A549 (cell line): ENCODE results near the gene PPIE. TPM values are rescaled to one million over a fixed set of nuclear protein-coding genes. Genes with fewer than 3 reads are reported as not detected.

Source experiments
- ATAC-seq, 2 experiments: fragments of 200-7000 bp in 1 of 2; fragments of >200 bp in 1 of 2; cut with Nextera tagmentation in 1 of 2; cut with Tn5 transposase in 1 of 2; 3 replicates each; pipeline versions ENCODE4 v1.8.0 to v1.9.1; 2018 to 2020; ENCODE audit warnings: mild to moderate bottlenecking in 1 of 2, moderate library complexity in 1 of 2
- CTCF ChIA-PET: fragments of 300-600 bp; sonication (Branson Sonifier 250); formaldehyde crosslinking; extraction: SDS; loops from one replicate; lab custom pipeline; 2021; ENCODE audit warnings: antibody characterized with exemption, inconsistent platforms; lab: Yijun Ruan, JAX
- POLR2A ChIA-PET: fragments of 350-600 bp; formaldehyde crosslinking; extraction: SDS; loops from one replicate; lab custom pipeline; 2021; ENCODE audit warnings: antibody characterized with exemption, inconsistent platforms; lab: Yijun Ruan, JAX
- DNase-seq, 2 experiments: peaks; one replicate each; pipeline versions ENCODE4 v3.0.0 to v3.0.0-alpha.2; 2011 to 2016; ENCODE audit warnings: low read depth in 1 of 2, low spot score in 1 of 2
- FAIRE-seq: peaks from 2 replicates; lab custom pipeline; 2011; peaks lifted over from hg19 to GRCh38; lab: Jason Lieb, UNC
- H3K27ac ChIP-seq, 2 experiments: fragments of >200 bp; sonication (Bioruptor Twin); formaldehyde crosslinking; 3 replicates each; pipeline ENCODE4 v1.5.1; 2016 to 2017
- H3K4me1 ChIP-seq: fragments of >200 bp; sonication (Bioruptor Twin); formaldehyde crosslinking; 3 replicates; pipeline ENCODE4 v1.6.1; 2016
- H3K4me2 ChIP-seq: fragments of >200 bp; sonication (Bioruptor Twin); formaldehyde crosslinking; 3 replicates; pipeline ENCODE4 v1.6.1; 2016
- H3K4me3 ChIP-seq: fragments of >200 bp; sonication (Bioruptor Twin); formaldehyde crosslinking; 3 replicates; pipeline ENCODE4 v1.5.1; 2016
- H3K9me3 ChIP-seq: fragments of >200 bp; sonication (Bioruptor Twin); formaldehyde crosslinking; 3 replicates; pipeline ENCODE4 v1.6.1; 2016
- CEBPB ChIP-seq, 2 experiments: fragments of >200 bp in 1 of 2; sonication (Bioruptor Twin) in 1 of 2; formaldehyde crosslinking in 1 of 2; IDR thresholded peaks; 2 replicates each; pipeline ENCODE4 v1.6.1; 2012 to 2016
- CHD2 ChIP-seq: fragments of 150-350 bp; IDR thresholded peaks from 2 replicates; pipeline ENCODE4 v1.6.1; 2014; ENCODE audit warnings: low read length; ENCODE audit not compliant: partially characterized antibody
- EHF ChIP-seq: fragments of 250-450 bp; sonication (Bioruptor Pico); IDR thresholded peaks from 2 replicates; pipeline ENCODE4 v1.5.0; 2020; ENCODE audit warnings: mild to moderate bottlenecking
- EHMT2 ChIP-seq: fragments of 200-600 bp; sonication (generic); IDR thresholded peaks from 2 replicates; pipeline ENCODE4 v1.6.1; 2016; ENCODE audit warnings: antibody characterized with exemption, low read depth, mild to moderate bottlenecking, moderate library complexity
- ESRRA ChIP-seq: fragments of 150-350 bp; IDR thresholded peaks from 2 replicates; pipeline ENCODE4 v1.6.1; 2014; ENCODE audit warnings: mild to moderate bottlenecking, low read length, borderline replicate concordance
- FOXS1 ChIP-seq: fragments of 250-450 bp; sonication (Bioruptor Pico); IDR thresholded peaks from 2 replicates; pipeline ENCODE4 v1.5.0; 2020; ENCODE audit warnings: mild to moderate bottlenecking, moderate library complexity
- GATA3 ChIP-seq: IDR thresholded peaks from 2 replicates; pipeline ENCODE4 v1.6.1; 2012; ENCODE audit warnings: borderline replicate concordance
- KDM1A ChIP-seq: fragments of 200-600 bp; sonication (generic); IDR thresholded peaks from 2 replicates; pipeline ENCODE4 v1.6.1; 2016; ENCODE audit warnings: low read depth, mild to moderate bottlenecking
- MAFK ChIP-seq: fragments of 450-650 bp; IDR thresholded peaks from 2 replicates; pipeline ENCODE4 v1.6.1; 2014; ENCODE audit not compliant: partially characterized antibody
- MAZ ChIP-seq: fragments of 150-350 bp; IDR thresholded peaks from 2 replicates; pipeline ENCODE4 v1.6.1; 2014; ENCODE audit warnings: antibody characterized with exemption, low read depth, low read length, borderline replicate concordance
- NPAS2 ChIP-seq: fragments of 250-450 bp; sonication (Bioruptor Pico); IDR thresholded peaks from 2 replicates; pipeline ENCODE4 v1.8.0; 2022; ENCODE audit warnings: mild to moderate bottlenecking, moderate library complexity, borderline replicate concordance
- NR3C1 ChIP-seq: fragments of >200 bp; sonication (Bioruptor Twin); formaldehyde crosslinking; IDR thresholded peaks from 3 replicates; pipeline ENCODE4 v1.6.1; 2017
- PHF8 ChIP-seq: fragments of 200-600 bp; sonication (generic); IDR thresholded peaks from 2 replicates; pipeline ENCODE4 v1.6.1; 2016; ENCODE audit warnings: low read depth, mild to moderate bottlenecking, antibody characterized with exemption, moderate library complexity, borderline replicate concordance
- POLR2A ChIP-seq: IDR thresholded peaks from 2 replicates; pipeline ENCODE4 v1.6.1; 2012; ENCODE audit warnings: mild to moderate bottlenecking, low read length
- RAD21 ChIP-seq, 2 experiments: fragments of >200 bp in 1 of 2; sonication (Bioruptor Twin) in 1 of 2; formaldehyde crosslinking in 1 of 2; IDR thresholded peaks in 1 of 2; conservative IDR thresholded peaks in 1 of 2; 2 replicates in 1 of 2; 3 replicates in 1 of 2; pipeline ENCODE4 v1.6.1; 2012 to 2018; ENCODE audit warnings: inconsistent platforms in 1 of 2
- RNF2 ChIP-seq: fragments of 200-600 bp; sonication (generic); IDR thresholded peaks from 2 replicates; pipeline ENCODE4 v1.6.1; 2016; ENCODE audit warnings: low read depth, mild to moderate bottlenecking, antibody characterized with exemption, moderate library complexity, borderline replicate concordance
- SREBF2 ChIP-seq: fragments of 450-650 bp; IDR thresholded peaks from 2 replicates; pipeline ENCODE4 v1.6.1; 2014; ENCODE audit warnings: mild to moderate bottlenecking, moderate library complexity
- TFCP2L1 ChIP-seq: fragments of 250-450 bp; sonication (Bioruptor Pico); IDR thresholded peaks from 2 replicates; pipeline ENCODE4 v1.5.0; 2021; ENCODE audit warnings: mild to moderate bottlenecking
- WGBS: methylation state at CpG from one replicate; pipeline ENCODE4 v1.1.6; 2017; ENCODE audit errors: missing lambda C conversion rate; 5-methylcytosine and 5-hydroxymethylcytosine counted together
- polyA plus RNA-seq, 4 experiments: library from polyadenylated mRNA; depleted of rRNA in 3 of 4; stranded (reverse); fragments of >200 nt; fragmentation: RNase III in 1 of 4; extraction: RNeasy Plus Mini Kit Qiagen cat#74134 plus additional on column Dnase treatment in 1 of 4; gene quantifications; 2 replicates in 3 of 4; 3 replicates in 1 of 4; pipeline ENCODE4 v1.2.3, GENCODE V29; 2011 to 2017
- TF ChIP-seq, protein P1 (sequence below): fragments of >200 bp; sonication (Bioruptor Twin); formaldehyde crosslinking; IDR thresholded peaks from 2 replicates; pipeline ENCODE4 v1.6.1; 2016
- TF ChIP-seq, protein P2 (sequence below): fragments of 250-450 bp; sonication (Bioruptor Pico); IDR thresholded peaks from 2 replicates; pipeline ENCODE4 v1.5.0; 2020; ENCODE audit warnings: low read depth, mild to moderate bottlenecking, moderate library complexity
- TF ChIP-seq, protein P3 (sequence below): fragments of 150-350 bp; IDR thresholded peaks from 2 replicates; pipeline ENCODE4 v1.6.1; 2014; ENCODE audit warnings: low read depth, mild to moderate bottlenecking, low read length
- TF ChIP-seq, protein P4 (sequence below): fragments of 200-600 bp; sonication (generic); IDR thresholded peaks from 2 replicates; pipeline ENCODE4 v1.6.1; 2016; ENCODE audit warnings: antibody characterized with exemption, mild to moderate bottlenecking, moderate library complexity
- TF ChIP-seq, protein P5 (sequence below): fragments of >200 bp; sonication (Bioruptor Twin); formaldehyde crosslinking; IDR thresholded peaks from 3 replicates; pipeline ENCODE4 v1.5.1; 2016

The PPIE gene
- polyA plus RNA-seq, 2 of the 4 experiments (the other 2 are of a cell fraction): 46.6 to 75.6 TPM

DNA sequence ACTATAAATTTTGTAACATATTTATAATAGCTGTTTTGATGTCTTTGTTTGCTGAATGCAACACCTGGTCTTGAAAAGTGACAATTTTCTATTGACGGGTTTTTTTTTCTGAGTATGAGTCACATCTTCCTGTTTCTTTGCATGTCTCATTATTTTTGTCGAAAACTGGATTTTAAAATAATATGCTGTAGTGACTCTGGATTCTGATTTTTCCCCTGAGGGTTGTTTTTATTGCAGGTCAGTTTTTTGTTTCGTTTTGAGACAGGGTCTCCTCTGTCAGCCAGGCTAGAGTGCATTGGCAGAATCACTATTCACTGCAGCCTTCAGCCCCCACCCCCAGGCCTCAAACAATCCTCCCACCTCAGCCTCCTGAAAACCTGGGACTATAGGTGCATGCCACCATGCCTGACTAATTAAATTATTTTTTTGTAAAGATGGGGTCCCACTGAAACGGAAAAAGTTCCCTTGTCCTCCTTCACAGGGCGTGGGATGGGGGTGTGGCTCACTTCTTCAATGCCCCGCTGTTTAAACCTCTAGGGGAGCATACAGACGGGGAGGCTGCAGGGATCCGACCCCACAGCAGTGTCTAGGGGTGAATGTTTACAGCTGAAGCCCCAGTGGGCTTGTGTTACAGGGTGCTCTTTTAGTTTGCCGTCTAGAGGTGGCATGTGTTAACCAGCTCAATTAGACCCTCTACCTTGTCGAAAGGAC, 11.3 kb upstream of the PPIE start:
- no peaks in the 10 kb centered on the region for H3K9me3 ChIP-seq
- ATAC-seq (no peak), DNase-seq (no peak), FAIRE-seq (no peak)
- no peak for TF ChIP-seq MAZ
- no peak for TF ChIP-seq EHF (CRISPR knock-in tag)
- TF ChIP-seq, protein P1, sequence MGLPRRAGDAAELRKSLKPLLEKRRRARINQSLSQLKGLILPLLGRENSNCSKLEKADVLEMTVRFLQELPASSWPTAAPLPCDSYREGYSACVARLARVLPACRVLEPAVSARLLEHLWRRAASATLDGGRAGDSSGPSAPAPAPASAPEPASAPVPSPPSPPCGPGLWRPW: no peak
- TF ChIP-seq CEBPB (IDR thresholded peaks at IDR 0.05): no peak
- H3K4me1 ChIP-seq: no peaks in the 10 kb centered on the region
- no peak overlapping the region for H3K27ac ChIP-seq
- no peak overlapping the region for H3K4me3 ChIP-seq
- H3K4me2 ChIP-seq: no peak overlapping the region
- ChIA-PET POLR2A (no interaction called here), CTCF (interaction anchor here (0.7 to 1.0 kb wide), 3 partner anchors 9 to 121 kb away, joined by 3 to 4 read pairs (median 3); no protein-coding TSS in a partner anchor)
- WGBS: 38% methylated on average over 9 of the region's 10 CpGs

DNA sequence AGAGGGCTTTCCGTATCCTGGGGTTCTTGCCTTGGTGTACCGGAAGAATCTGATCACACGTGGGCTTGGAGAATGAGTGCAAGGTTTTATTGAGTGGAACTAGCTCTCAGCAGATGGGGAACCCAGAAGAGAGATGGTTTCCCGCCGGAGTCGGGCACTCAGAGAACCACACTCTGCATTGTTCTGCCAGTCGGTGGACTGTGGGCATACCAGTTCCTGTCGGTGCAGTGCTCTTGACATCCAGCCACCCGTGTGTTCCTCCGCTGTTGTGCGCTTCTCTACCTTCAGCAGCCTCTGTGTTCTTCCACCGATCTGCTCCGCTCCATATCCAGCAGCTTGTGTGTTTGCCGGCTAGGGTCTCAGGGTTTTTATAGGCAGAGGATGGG, 10.8 kb upstream of the PPIE start:
- ChIA-PET POLR2A (no interaction called here), CTCF (interaction anchor here (0.7 to 1.0 kb wide), 3 partner anchors 8 to 122 kb away, joined by 3 to 4 read pairs (median 3); no protein-coding TSS in a partner anchor)
- TF ChIP-seq, protein P2, sequence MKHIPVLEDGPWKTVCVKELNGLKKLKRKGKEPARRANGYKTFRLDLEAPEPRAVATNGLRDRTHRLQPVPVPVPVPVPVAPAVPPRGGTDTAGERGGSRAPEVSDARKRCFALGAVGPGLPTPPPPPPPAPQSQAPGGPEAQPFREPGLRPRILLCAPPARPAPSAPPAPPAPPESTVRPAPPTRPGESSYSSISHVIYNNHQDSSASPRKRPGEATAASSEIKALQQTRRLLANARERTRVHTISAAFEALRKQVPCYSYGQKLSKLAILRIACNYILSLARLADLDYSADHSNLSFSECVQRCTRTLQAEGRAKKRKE: no peak
- TF ChIP-seq TFCP2L1 (CRISPR knock-in tag) (no peak), POLR2A (no peak), CHD2 (no peak), RAD21 (conservative IDR thresholded peaks at IDR 0.05 in 1 of 2, IDR thresholded peaks at IDR 0.05 in 1 of 2) (no peak)
- TF ChIP-seq, protein P3, sequence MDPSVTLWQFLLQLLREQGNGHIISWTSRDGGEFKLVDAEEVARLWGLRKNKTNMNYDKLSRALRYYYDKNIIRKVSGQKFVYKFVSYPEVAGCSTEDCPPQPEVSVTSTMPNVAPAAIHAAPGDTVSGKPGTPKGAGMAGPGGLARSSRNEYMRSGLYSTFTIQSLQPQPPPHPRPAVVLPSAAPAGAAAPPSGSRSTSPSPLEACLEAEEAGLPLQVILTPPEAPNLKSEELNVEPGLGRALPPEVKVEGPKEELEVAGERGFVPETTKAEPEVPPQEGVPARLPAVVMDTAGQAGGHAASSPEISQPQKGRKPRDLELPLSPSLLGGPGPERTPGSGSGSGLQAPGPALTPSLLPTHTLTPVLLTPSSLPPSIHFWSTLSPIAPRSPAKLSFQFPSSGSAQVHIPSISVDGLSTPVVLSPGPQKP: no peak
- ATAC-seq: no peak
- no peak overlapping the region for H3K27ac ChIP-seq
- no peak overlapping the region for H3K4me2 ChIP-seq
- no peak for DNase-seq
- H3K4me3 ChIP-seq: no peak overlapping the region
- no peaks in the 10 kb centered on the region for H3K4me1 ChIP-seq
- no peak for FAIRE-seq
- no peaks in the 10 kb centered on the region for H3K9me3 ChIP-seq
- WGBS: 82% methylated on average over 14 of the region's 14 CpGs

DNA sequence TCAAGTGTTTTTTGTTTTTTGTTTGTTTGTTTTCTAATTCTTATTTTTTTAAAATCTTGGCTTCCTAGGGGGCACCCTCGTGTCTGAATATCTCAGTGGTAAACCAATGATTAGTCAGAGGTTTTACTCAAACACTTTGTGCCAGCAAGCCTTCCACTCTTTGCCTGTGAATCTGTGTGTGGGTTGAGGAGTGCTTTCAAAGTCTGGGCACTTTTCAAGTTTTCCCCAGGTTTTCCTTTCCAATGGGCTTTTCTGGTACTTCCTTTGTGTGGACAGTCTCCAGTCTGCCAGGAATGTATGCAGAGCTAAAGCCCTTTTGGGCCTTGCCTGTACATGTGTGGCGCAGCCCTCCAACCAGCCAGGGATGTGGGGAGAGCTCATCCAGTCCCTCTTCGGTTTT, 9.7 kb upstream of the PPIE start:
- Histone ChIP-seq H3K4me2 (no peak overlapping the region), H3K4me3 (no peak overlapping the region), H3K9me3 (no peaks in the 10 kb centered on the region), H3K27ac (no peak overlapping the region), H3K4me1 (no peaks in the 10 kb centered on the region)
- FAIRE-seq: no peak
- no peak for ATAC-seq
- DNase-seq: no peak
- WGBS: 47% methylated on average over 3 of the region's 3 CpGs
- CTCF ChIA-PET: interaction anchor here (0.6 to 1.0 kb wide), 2 partner anchors 9 to 17 kb away, joined by 3 to 4 read pairs; no protein-coding TSS in a partner anchor
- POLR2A ChIA-PET: no interaction called here
- TF ChIP-seq MAFK: no peak
- no peak for TF ChIP-seq GATA3
- TF ChIP-seq NR3C1: no peak
- TF ChIP-seq RAD21 (conservative IDR thresholded peaks at IDR 0.05 in 1 of 2, IDR thresholded peaks at IDR 0.05 in 1 of 2): no peak
- TF ChIP-seq, protein P2: no peak
- TF ChIP-seq ESRRA: no peak
- no peak for TF ChIP-seq EHMT2
- TF ChIP-seq SREBF2: no peak
- TF ChIP-seq RNF2: no peak
- no peak for TF ChIP-seq KDM1A
- no peak for TF ChIP-seq FOXS1 (CRISPR knock-in tag)
- TF ChIP-seq NPAS2 (CRISPR knock-in tag): no peak
- no peak for TF ChIP-seq PHF8
- TF ChIP-seq, protein P4, sequence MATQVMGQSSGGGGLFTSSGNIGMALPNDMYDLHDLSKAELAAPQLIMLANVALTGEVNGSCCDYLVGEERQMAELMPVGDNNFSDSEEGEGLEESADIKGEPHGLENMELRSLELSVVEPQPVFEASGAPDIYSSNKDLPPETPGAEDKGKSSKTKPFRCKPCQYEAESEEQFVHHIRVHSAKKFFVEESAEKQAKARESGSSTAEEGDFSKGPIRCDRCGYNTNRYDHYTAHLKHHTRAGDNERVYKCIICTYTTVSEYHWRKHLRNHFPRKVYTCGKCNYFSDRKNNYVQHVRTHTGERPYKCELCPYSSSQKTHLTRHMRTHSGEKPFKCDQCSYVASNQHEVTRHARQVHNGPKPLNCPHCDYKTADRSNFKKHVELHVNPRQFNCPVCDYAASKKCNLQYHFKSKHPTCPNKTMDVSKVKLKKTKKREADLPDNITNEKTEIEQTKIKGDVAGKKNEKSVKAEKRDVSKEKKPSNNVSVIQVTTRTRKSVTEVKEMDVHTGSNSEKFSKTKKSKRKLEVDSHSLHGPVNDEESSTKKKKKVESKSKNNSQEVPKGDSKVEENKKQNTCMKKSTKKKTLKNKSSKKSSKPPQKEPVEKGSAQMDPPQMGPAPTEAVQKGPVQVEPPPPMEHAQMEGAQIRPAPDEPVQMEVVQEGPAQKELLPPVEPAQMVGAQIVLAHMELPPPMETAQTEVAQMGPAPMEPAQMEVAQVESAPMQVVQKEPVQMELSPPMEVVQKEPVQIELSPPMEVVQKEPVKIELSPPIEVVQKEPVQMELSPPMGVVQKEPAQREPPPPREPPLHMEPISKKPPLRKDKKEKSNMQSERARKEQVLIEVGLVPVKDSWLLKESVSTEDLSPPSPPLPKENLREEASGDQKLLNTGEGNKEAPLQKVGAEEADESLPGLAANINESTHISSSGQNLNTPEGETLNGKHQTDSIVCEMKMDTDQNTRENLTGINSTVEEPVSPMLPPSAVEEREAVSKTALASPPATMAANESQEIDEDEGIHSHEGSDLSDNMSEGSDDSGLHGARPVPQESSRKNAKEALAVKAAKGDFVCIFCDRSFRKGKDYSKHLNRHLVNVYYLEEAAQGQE: no peak
- TF ChIP-seq, protein P5, sequence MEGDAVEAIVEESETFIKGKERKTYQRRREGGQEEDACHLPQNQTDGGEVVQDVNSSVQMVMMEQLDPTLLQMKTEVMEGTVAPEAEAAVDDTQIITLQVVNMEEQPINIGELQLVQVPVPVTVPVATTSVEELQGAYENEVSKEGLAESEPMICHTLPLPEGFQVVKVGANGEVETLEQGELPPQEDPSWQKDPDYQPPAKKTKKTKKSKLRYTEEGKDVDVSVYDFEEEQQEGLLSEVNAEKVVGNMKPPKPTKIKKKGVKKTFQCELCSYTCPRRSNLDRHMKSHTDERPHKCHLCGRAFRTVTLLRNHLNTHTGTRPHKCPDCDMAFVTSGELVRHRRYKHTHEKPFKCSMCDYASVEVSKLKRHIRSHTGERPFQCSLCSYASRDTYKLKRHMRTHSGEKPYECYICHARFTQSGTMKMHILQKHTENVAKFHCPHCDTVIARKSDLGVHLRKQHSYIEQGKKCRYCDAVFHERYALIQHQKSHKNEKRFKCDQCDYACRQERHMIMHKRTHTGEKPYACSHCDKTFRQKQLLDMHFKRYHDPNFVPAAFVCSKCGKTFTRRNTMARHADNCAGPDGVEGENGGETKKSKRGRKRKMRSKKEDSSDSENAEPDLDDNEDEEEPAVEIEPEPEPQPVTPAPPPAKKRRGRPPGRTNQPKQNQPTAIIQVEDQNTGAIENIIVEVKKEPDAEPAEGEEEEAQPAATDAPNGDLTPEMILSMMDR: no peak
- TF ChIP-seq MAZ: no peak
